IPS-18a (cell line): ENCODE measurements around the gene CNN2.
A peak's percentile ranks its signal among the peaks of the same experiment; 100 is the strongest.

ENCODE experiments used
- H3K27ac ChIP-seq: one replicate; pipeline ENCODE4 v1.5.1; 2013; ENCODE audit warnings: low read length
- H3K27me3 ChIP-seq: one replicate; pipeline ENCODE4 v1.6.1; 2013; ENCODE audit warnings: mild to moderate bottlenecking, low read length; ENCODE audit not compliant: control insufficient read depth, insufficient read depth
- H3K36me3 ChIP-seq: one replicate; pipeline ENCODE4 v1.6.1; 2013; ENCODE audit warnings: low read depth, low read length; ENCODE audit not compliant: control insufficient read depth
- H3K4me1 ChIP-seq: one replicate; pipeline ENCODE4 v1.6.1; 2013; ENCODE audit warnings: low read depth, low read length; ENCODE audit not compliant: control insufficient read depth
- H3K4me3 ChIP-seq: one replicate; pipeline ENCODE4 v1.5.1; 2013; ENCODE audit warnings: low read length
- H3K9ac ChIP-seq: one replicate; pipeline ENCODE4 v1.6.1; 2013; ENCODE audit warnings: mild to moderate bottlenecking, low read length, moderate library complexity
- H3K9me3 ChIP-seq: one replicate; pipeline ENCODE4 v1.6.1; 2013; ENCODE audit warnings: low read depth, low read length; ENCODE audit not compliant: control insufficient read depth

Gene CNN2

GRCh38 chr19:1040476-1041271, 14.3 kb downstream of the CNN2 start:
- Histone ChIP-seq H3K27me3 (no peaks in the 10 kb centered on the region), H3K9ac (peak overlapping the region; percentile 52), H3K27ac (no peak overlapping the region), H3K4me3 (peak overlapping the region; percentile 71), H3K36me3 (peaks cover 23% of the 10 kb centered on the region), H3K4me1 (peaks cover 4% of the 10 kb centered on the region), H3K9me3 (no peaks in the 10 kb centered on the region)

GRCh38 chr19:1041272-1041834, 14.9 kb downstream of the CNN2 start:
- Histone ChIP-seq H3K4me1 (peaks cover 4% of the 10 kb centered on the region), H3K4me3 (no peak overlapping the region), H3K36me3 (peaks cover 16% of the 10 kb centered on the region), H3K9ac (no peak overlapping the region), H3K27me3 (no peaks in the 10 kb centered on the region), H3K9me3 (no peaks in the 10 kb centered on the region), H3K27ac (no peak overlapping the region)

GRCh38 chr19:1041835-1042685, 15.7 kb downstream of the CNN2 start:
- H3K9ac ChIP-seq, result no peak overlapping the region

GRCh38 chr19:1042689-1043511, 16.5 kb downstream of the CNN2 start:
- no peaks in the 10 kb centered on the region for H3K27me3 ChIP-seq
- H3K4me1 ChIP-seq, result peaks cover 4% of the 10 kb centered on the region
- peaks cover 6% of the 10 kb centered on the region for H3K36me3 ChIP-seq
- H3K9ac ChIP-seq, result no peak overlapping the region
- H3K27ac ChIP-seq, result no peak overlapping the region
- H3K4me3 ChIP-seq, result no peak overlapping the region
- no peaks in the 10 kb centered on the region for H3K9me3 ChIP-seq

More at GRCh38 chr19:1041835-1042685, 15.7 kb downstream of the CNN2 start:
- peaks cover 13% of the 10 kb centered on the region for H3K36me3 ChIP-seq
- H3K4me1 ChIP-seq, result peaks cover 4% of the 10 kb centered on the region
- no peak overlapping the region for H3K27ac ChIP-seq
- H3K4me3 ChIP-seq, result no peak overlapping the region
- no peaks in the 10 kb centered on the region for H3K27me3 ChIP-seq
- no peaks in the 10 kb centered on the region for H3K9me3 ChIP-seq

DNA sequence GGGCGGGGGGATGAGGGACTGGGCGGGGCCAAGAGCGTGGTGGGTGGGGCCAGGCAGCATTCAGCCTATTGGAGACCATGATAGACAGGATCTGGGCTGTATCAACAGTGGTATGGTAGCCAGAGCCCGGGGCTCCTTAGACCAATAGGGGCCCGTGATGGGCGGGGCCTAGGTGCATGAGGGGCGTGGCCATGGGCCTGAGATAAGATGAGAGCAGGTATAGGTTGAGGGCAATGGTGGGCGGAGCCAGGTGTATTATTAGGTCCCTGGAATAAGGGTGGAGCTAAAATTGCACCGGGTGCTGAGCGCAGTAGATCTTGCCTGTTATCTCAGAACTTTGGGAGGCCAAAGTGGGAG, 18.8 kb downstream of the CNN2 start:
- H3K4me1 ChIP-seq, result peaks cover 4% of the 10 kb centered on the region
- H3K36me3 ChIP-seq, result no peaks in the 10 kb centered on the region
- H3K9ac ChIP-seq, result no peak overlapping the region
- no peaks in the 10 kb centered on the region for H3K9me3 ChIP-seq
- H3K27ac ChIP-seq, result no peak overlapping the region
- no peaks in the 10 kb centered on the region for H3K27me3 ChIP-seq
- H3K4me3 ChIP-seq, result no peak overlapping the region

GRCh38 chr19:1046117-1046626, 19.8 kb downstream of the CNN2 start:
- H3K9me3 ChIP-seq, result no peaks in the 10 kb centered on the region
- H3K27ac ChIP-seq, result no peak overlapping the region
- H3K4me3 ChIP-seq, result no peak overlapping the region
- H3K9ac ChIP-seq, result no peak overlapping the region
- no peaks in the 10 kb centered on the region for H3K27me3 ChIP-seq
- no peaks in the 10 kb centered on the region for H3K4me1 ChIP-seq
- H3K36me3 ChIP-seq, result no peaks in the 10 kb centered on the region

- Histone ChIP-seq H3K27ac (no peak overlapping the region), H3K4me3 (no peak overlapping the region), H3K36me3 (no peaks in the 10 kb centered on the region), H3K4me1 (no peaks in the 10 kb centered on the region), H3K9me3 (no peaks in the 10 kb centered on the region), H3K9ac (no peak overlapping the region), H3K27me3 (no peaks in the 10 kb centered on the region)
Measured at GRCh38 chr19:1046836-1047695, 20.7 kb downstream of the CNN2 start.

- Histone ChIP-seq H3K36me3 (no peaks in the 10 kb centered on the region), H3K9ac (no peak overlapping the region), H3K9me3 (no peaks in the 10 kb centered on the region), H3K4me3 (no peak overlapping the region), H3K4me1 (no peaks in the 10 kb centered on the region), H3K27me3 (no peaks in the 10 kb centered on the region), H3K27ac (no peak overlapping the region)
Measured at GRCh38 chr19:1047696-1048147, 21.3 kb downstream of the CNN2 start.

DNA sequence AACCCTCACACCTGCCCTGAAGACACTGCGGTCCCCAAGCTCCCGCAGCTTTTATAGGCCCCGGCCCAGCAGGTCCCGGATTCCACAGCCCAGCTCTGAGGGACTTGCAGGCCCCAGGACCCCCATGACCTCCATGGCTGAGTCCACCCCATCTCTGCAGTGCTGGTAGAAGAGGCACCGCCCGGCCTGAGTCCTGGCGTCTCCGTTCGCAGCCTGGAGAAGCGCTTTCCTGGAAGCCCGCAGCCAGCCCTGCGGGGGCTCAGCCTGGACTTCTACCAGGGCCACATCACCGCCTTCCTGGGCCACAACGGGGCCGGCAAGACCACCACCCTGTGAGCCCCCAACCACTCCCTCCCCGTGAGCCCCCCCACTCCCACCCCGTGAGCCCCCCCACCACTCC, 22.7 kb downstream of the CNN2 start:
- no peaks in the 10 kb centered on the region for H3K4me1 ChIP-seq
- no peak overlapping the region for H3K27ac ChIP-seq

GRCh38 chr19:1049800-1050199, 23.4 kb downstream of the CNN2 start:
- no peaks in the 10 kb centered on the region for H3K36me3 ChIP-seq
- no peaks in the 10 kb centered on the region for H3K9me3 ChIP-seq
- no peak overlapping the region for H3K27ac ChIP-seq
- H3K27me3 ChIP-seq, result no peaks in the 10 kb centered on the region
- no peak overlapping the region for H3K4me3 ChIP-seq
- H3K9ac ChIP-seq, result no peak overlapping the region
- no peaks in the 10 kb centered on the region for H3K4me1 ChIP-seq

More for the DNA sequence above, 22.7 kb downstream of the CNN2 start:
- H3K4me3 ChIP-seq, result no peak overlapping the region
- no peaks in the 10 kb centered on the region for H3K9me3 ChIP-seq
- H3K36me3 ChIP-seq, result no peaks in the 10 kb centered on the region
- H3K9ac ChIP-seq, result no peak overlapping the region
- H3K27me3 ChIP-seq, result no peaks in the 10 kb centered on the region
